Mammary epithelial cell (primary cell): ENCODE measurements around the gene MAPK8IP3.

ENCODE experiments used
- EZH2 ChIP-seq: IDR thresholded peaks from 2 replicates; pipeline ENCODE4 v1.6.1; 2012; ENCODE audit warnings: low read length, inconsistent platforms, borderline replicate concordance
- TF ChIP-seq, protein P1 (sequence below), 2 donors: IDR thresholded peaks in 1 of 2; conservative IDR thresholded peaks in 1 of 2; 2 replicates each; pipeline ENCODE4 v1.5.1; 2011 to 2012; ENCODE audit warnings: inconsistent platforms in 2 of 2, low read length in 2 of 2, mild to moderate bottlenecking in 2 of 2, control low read depth in 1 of 2, low read depth in 1 of 2; ENCODE audit not compliant: insufficient read depth in 1 of 2; ENCODE audit errors: extremely low read depth in 1 of 2

- TF ChIP-seq, protein P1, sequence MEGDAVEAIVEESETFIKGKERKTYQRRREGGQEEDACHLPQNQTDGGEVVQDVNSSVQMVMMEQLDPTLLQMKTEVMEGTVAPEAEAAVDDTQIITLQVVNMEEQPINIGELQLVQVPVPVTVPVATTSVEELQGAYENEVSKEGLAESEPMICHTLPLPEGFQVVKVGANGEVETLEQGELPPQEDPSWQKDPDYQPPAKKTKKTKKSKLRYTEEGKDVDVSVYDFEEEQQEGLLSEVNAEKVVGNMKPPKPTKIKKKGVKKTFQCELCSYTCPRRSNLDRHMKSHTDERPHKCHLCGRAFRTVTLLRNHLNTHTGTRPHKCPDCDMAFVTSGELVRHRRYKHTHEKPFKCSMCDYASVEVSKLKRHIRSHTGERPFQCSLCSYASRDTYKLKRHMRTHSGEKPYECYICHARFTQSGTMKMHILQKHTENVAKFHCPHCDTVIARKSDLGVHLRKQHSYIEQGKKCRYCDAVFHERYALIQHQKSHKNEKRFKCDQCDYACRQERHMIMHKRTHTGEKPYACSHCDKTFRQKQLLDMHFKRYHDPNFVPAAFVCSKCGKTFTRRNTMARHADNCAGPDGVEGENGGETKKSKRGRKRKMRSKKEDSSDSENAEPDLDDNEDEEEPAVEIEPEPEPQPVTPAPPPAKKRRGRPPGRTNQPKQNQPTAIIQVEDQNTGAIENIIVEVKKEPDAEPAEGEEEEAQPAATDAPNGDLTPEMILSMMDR (conservative IDR thresholded peaks at IDR 0.05 in 1 of 2, IDR thresholded peaks at IDR 0.05 in 1 of 2; ENCODE audit: extremely low read depth in 1 of 2, insufficient read depth in 1 of 2, low read depth in 1 of 2, low read length in 2 of 2): no peak
- no peak for TF ChIP-seq EZH2
Measured at GRCh38 chr16:1788708-1789100, 82.7 kb downstream of the MAPK8IP3 start.
